SK-N-SH (cell line): ENCODE measurements around the gene JAKMIP1.

Source experiments
- EZH2phosphoT487 ChIP-seq: fragments of 200-600 bp; sonication (generic); IDR thresholded peaks from 2 replicates; pipeline ENCODE4 v1.6.1; 2017; ENCODE audit warnings: low read depth, mixed run types, mild to moderate bottlenecking, antibody characterized with exemption, moderate library complexity, borderline replicate concordance
- JUND ChIP-seq: IDR thresholded peaks from 2 replicates; pipeline ENCODE4 v1.4.0; 2012
- POLR2AphosphoS5 ChIP-seq: IDR thresholded peaks from 2 replicates; pipeline ENCODE4 v1.6.1; 2012; ENCODE audit warnings: low read depth, low read length
- RCOR1 ChIP-seq: fragments of 150-350 bp; IDR thresholded peaks from 2 replicates; pipeline ENCODE4 v1.6.1; 2017; ENCODE audit warnings: antibody characterized with exemption, low read length
- TF ChIP-seq, protein P1 (sequence below): fragments of 200-600 bp; sonication (generic); IDR thresholded peaks from 2 replicates; pipeline ENCODE4 v1.6.1; 2017; ENCODE audit warnings: antibody characterized with exemption, mild to moderate bottlenecking, moderate library complexity
- TF ChIP-seq, protein P2 (sequence below): IDR thresholded peaks from 2 replicates; pipeline ENCODE4 v1.4.0; 2012; ENCODE audit warnings: low read depth

DNA sequence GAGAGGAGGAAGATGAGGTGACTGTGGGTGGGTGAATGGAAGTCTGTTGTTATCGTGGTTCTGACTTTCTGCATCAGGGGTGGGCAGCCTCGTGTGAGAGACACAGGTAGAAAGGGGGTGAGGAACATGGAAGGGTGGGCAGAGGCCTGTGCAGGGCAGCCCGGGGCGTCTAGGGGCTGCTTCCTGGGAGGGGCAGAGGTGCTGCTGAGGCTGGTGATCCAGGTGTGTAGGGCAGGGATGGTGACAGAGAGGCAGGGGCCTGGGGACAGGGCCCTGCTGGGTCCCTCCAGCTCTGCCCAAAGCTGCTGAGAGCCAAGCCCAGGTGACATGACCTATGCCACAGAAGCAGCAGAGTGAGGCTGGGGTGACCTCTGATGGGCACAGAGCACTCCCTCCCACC, 92.5 kb downstream of the JAKMIP1 start:
- TF ChIP-seq, protein P1, sequence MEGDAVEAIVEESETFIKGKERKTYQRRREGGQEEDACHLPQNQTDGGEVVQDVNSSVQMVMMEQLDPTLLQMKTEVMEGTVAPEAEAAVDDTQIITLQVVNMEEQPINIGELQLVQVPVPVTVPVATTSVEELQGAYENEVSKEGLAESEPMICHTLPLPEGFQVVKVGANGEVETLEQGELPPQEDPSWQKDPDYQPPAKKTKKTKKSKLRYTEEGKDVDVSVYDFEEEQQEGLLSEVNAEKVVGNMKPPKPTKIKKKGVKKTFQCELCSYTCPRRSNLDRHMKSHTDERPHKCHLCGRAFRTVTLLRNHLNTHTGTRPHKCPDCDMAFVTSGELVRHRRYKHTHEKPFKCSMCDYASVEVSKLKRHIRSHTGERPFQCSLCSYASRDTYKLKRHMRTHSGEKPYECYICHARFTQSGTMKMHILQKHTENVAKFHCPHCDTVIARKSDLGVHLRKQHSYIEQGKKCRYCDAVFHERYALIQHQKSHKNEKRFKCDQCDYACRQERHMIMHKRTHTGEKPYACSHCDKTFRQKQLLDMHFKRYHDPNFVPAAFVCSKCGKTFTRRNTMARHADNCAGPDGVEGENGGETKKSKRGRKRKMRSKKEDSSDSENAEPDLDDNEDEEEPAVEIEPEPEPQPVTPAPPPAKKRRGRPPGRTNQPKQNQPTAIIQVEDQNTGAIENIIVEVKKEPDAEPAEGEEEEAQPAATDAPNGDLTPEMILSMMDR: no peak
- no peak for TF ChIP-seq POLR2AphosphoS5
- TF ChIP-seq, protein P2, sequence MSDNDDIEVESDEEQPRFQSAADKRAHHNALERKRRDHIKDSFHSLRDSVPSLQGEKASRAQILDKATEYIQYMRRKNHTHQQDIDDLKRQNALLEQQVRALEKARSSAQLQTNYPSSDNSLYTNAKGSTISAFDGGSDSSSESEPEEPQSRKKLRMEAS: no peak
- TF ChIP-seq RCOR1: no peak
- no peak for TF ChIP-seq EZH2phosphoT487
- no peak for TF ChIP-seq JUND
